Mesendoderm (in vitro differentiated cells): Measurements from ENCODE around the gene MIA2.
"Not testable (repeated sequence)": the region's sequence is repeated elsewhere in the genome, so short reads cannot be mapped to it uniquely, and the experiment has no call there.

Source experiments
- DNase-seq: peaks from one replicate; pipeline ENCODE4 v3.0.0; 2013
- H2AK5ac ChIP-seq: 2 replicates; pipeline ENCODE4 v1.6.1; 2013; ENCODE audit warnings: low read length, inconsistent platforms
- H2BK120ac ChIP-seq: 2 replicates; pipeline ENCODE4 v1.6.1; 2013; ENCODE audit warnings: low read depth, mild to moderate bottlenecking, low read length, moderate library complexity, mixed read lengths
- H2BK15ac ChIP-seq: replicated peaks from 2 replicates; pipeline ENCODE4 v1.6.1; 2013; ENCODE audit warnings: low read depth, mild to moderate bottlenecking, moderate library complexity
- H2BK5ac ChIP-seq: 2 replicates; pipeline ENCODE4 v1.6.1; 2013; ENCODE audit warnings: low read length, inconsistent platforms
- H3K18ac ChIP-seq: 2 replicates; pipeline ENCODE4 v1.6.1; 2013; ENCODE audit warnings: mild to moderate bottlenecking, low read length, mixed read lengths
- H3K23ac ChIP-seq: one replicate; pipeline ENCODE4 v1.6.1; 2013; ENCODE audit warnings: low read length
- H3K27ac ChIP-seq: 2 replicates; pipeline ENCODE4 v1.5.1; 2013; ENCODE audit warnings: low read depth, mild to moderate bottlenecking, inconsistent platforms, low read length, moderate library complexity
- H3K27me3 ChIP-seq: 2 replicates; pipeline ENCODE4 v1.6.1; 2013; ENCODE audit warnings: low read length, control low read depth, mild to moderate bottlenecking, inconsistent platforms; ENCODE audit not compliant: insufficient read depth, poor library complexity
- H3K36me3 ChIP-seq: 2 replicates; pipeline ENCODE4 v1.6.1; 2013; ENCODE audit warnings: low read length, inconsistent platforms; ENCODE audit not compliant: control insufficient read depth, insufficient read depth
- H3K4ac ChIP-seq: one replicate; pipeline ENCODE4 v1.6.1; 2013; ENCODE audit warnings: low read depth, mild to moderate bottlenecking, low read length, moderate library complexity
- H3K4me1 ChIP-seq: 2 replicates; pipeline ENCODE4 v1.6.1; 2013; ENCODE audit warnings: low read depth, low read length, inconsistent platforms; ENCODE audit not compliant: control insufficient read depth
- H3K4me2 ChIP-seq: 2 replicates; pipeline ENCODE4 v1.6.1; 2013; ENCODE audit warnings: low read length
- H3K4me3 ChIP-seq: 2 replicates; pipeline ENCODE4 v1.5.1; 2013; ENCODE audit warnings: mild to moderate bottlenecking, low read length
- H3K56ac ChIP-seq: one replicate; pipeline ENCODE4 v1.6.1; 2013; ENCODE audit warnings: low read length
- H3K79me1 ChIP-seq: 2 replicates; pipeline ENCODE4 v1.6.1; 2013; ENCODE audit warnings: low read length, inconsistent platforms
- H3K79me2 ChIP-seq: 2 replicates; pipeline ENCODE4 v1.6.1; 2013; ENCODE audit warnings: mild to moderate bottlenecking, low read length; ENCODE audit not compliant: control insufficient read depth, insufficient read depth
- H3K9ac ChIP-seq: 2 replicates; pipeline ENCODE4 v1.6.1; 2013; ENCODE audit warnings: low read length, inconsistent platforms
- H4K5ac ChIP-seq: one replicate; pipeline ENCODE4 v1.6.1; 2013; ENCODE audit warnings: low read length
- H4K8ac ChIP-seq: one replicate; pipeline ENCODE4 v1.6.1; 2013; ENCODE audit warnings: low read depth, mild to moderate bottlenecking, control low read depth, low read length, moderate library complexity
- WGBS: extraction: QIAGEN DNeasy Blood & Tissue Kit; methylation state at CpG from one replicate; pipeline ENCODE4 v1.1.7; 2013; ENCODE audit warnings: low lambda C conversion rate, missing lambda C conversion rate; ENCODE audit not compliant: insufficient coverage; ENCODE audit errors: extremely low coverage; 5-methylcytosine and 5-hydroxymethylcytosine counted together

MIA2 gene

DNA sequence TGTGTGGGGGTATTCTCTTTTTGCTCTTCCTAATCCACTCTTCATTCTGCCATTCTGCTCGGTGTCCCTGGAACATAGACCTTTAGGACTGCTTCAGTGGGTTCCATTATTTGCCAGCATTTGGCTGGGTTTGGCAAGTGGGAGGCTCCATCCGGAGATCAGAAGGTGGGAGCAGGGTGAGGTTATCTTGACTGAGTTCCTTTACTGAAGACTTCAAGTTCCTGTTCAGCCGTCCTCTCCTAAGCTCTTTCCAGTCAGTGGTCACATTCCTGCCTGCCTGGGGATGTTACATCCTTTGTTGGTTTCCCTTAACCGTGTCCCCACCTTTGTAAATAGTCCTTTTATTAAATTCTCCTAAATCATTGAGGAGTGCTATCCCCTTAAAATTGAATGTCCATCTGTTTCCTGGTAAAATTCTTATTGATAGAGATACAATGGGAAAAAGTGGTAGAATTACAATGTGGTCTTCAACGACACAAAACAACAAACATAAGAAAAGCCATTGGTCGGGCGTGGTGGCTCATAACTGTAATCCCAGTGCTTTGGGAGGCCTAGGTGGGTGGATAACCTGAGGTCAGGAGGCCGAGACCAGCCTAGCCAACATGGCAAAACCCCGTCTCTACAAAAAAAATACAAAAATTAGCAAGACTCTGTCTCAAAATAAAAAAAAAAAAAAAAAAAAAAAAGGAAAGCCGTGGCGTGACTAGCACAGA lies 5.0 kb upstream of the MIA2 start:
- Histone ChIP-seq H2BK15ac (no peak overlapping the region), H3K4ac (no peak overlapping the region), H3K79me1 (no peaks in the 10 kb centered on the region), H3K36me3 (no peaks in the 10 kb centered on the region), H3K4me3 (no peak overlapping the region), H2BK5ac (no peak overlapping the region), H2BK120ac (no peak overlapping the region), H3K27ac (no peak overlapping the region), H4K8ac (no peak overlapping the region), H3K18ac (no peak overlapping the region), H3K56ac (no peak overlapping the region), H3K27me3 (no peaks in the 10 kb centered on the region), H3K79me2 (no peaks in the 10 kb centered on the region), H2AK5ac (no peak overlapping the region), H3K9ac (no peak overlapping the region), H3K4me2 (no peak overlapping the region), H3K23ac (no peak overlapping the region), H4K5ac (no peak overlapping the region), H3K4me1 (no peaks in the 10 kb centered on the region)
- no CpG with 5 or more reads among the region's 11 CpGs for WGBS
- peak; percentile 7 for DNase-seq

- Histone ChIP-seq H3K23ac (no peak overlapping the region), H3K4me1 (no peaks in the 10 kb centered on the region), H3K27ac (no peak overlapping the region), H3K56ac (no peak overlapping the region), H4K8ac (no peak overlapping the region), H3K4me3 (no peak overlapping the region), H3K27me3 (no peaks in the 10 kb centered on the region), H3K4ac (no peak overlapping the region), H3K18ac (no peak overlapping the region), H3K79me1 (no peaks in the 10 kb centered on the region), H3K4me2 (no peak overlapping the region), H2BK15ac (no peak overlapping the region), H2BK5ac (no peak overlapping the region), H3K79me2 (no peaks in the 10 kb centered on the region), H4K5ac (no peak overlapping the region), H2AK5ac (no peak overlapping the region), H3K36me3 (no peaks in the 10 kb centered on the region), H3K9ac (no peak overlapping the region), H2BK120ac (no peak overlapping the region)
- peak; percentile 7 for DNase-seq
- WGBS: no CpG with 5 or more reads among the region's 1 CpG
Observed at GRCh38 chr14:39229222-39229543, 4.5 kb upstream of the MIA2 start.

- no peaks in the 10 kb centered on the region for H3K27me3 ChIP-seq
- H3K56ac ChIP-seq: no peak overlapping the region
- no peak for DNase-seq
- H3K27ac ChIP-seq: no peak overlapping the region
- H3K4me1 ChIP-seq: no peaks in the 10 kb centered on the region
- H4K8ac ChIP-seq: no peak overlapping the region
- H3K18ac ChIP-seq: no peak overlapping the region
- no peak overlapping the region for H3K4me2 ChIP-seq
- no peak overlapping the region for H3K4me3 ChIP-seq
- H2BK120ac ChIP-seq: no peak overlapping the region
- no peak overlapping the region for H3K23ac ChIP-seq
- no peak overlapping the region for H2AK5ac ChIP-seq
- no peak overlapping the region for H4K5ac ChIP-seq
- no peaks in the 10 kb centered on the region for H3K79me2 ChIP-seq
- WGBS: no CpG with 5 or more reads among the region's 3 CpGs
- H3K9ac ChIP-seq: no peak overlapping the region
- no peak overlapping the region for H3K4ac ChIP-seq
- H3K36me3 ChIP-seq: no peaks in the 10 kb centered on the region
- no peak overlapping the region for H2BK5ac ChIP-seq
- H3K79me1 ChIP-seq: no peaks in the 10 kb centered on the region
- H2BK15ac ChIP-seq: no peak overlapping the region
Observed at GRCh38 chr14:39229601-39230110, 4.1 kb upstream of the MIA2 start.

DNA sequence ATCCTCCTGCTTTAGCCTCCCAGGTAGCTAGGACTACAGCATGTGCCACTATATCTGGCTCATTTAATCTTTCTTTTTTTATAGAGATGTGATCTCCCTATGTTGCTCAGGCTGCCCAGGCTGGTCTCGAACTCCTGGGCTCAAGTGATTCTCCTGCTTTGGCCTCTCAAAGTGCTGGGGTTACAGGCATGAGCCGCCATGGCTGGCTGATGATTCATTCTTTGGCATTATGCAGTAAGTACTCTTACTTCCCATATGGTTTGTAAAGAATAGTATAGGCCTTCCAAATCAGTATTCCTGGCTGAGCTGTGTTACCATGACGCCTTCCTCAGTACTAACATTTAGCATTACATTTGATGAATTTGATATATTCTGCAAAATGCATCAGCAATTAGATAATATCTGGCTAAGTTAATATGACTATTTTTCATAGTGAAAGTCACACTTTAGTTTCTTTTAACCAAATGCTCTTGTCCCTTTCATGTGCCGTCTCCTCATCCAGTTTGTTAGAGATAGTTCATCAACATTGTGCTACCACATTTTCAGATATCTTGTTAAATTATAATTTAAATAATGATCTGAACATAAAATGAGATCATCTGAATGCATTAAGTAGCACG lies 3.2 kb upstream of the MIA2 start:
- Histone ChIP-seq H3K18ac (peak overlapping the region; percentile 39), H3K4me1 (no peaks in the 10 kb centered on the region), H3K23ac (no peak overlapping the region), H3K79me2 (no peaks in the 10 kb centered on the region), H3K56ac (no peak overlapping the region), H2BK5ac (no peak overlapping the region), H2BK120ac (no peak overlapping the region), H2AK5ac (no peak overlapping the region), H4K5ac (no peak overlapping the region), H4K8ac (no peak overlapping the region), H3K4ac (no peak overlapping the region), H3K27me3 (no peaks in the 10 kb centered on the region), H3K36me3 (no peaks in the 10 kb centered on the region), H3K79me1 (no peaks in the 10 kb centered on the region), H2BK15ac (no peak overlapping the region), H3K4me3 (no peak overlapping the region), H3K27ac (no peak overlapping the region), H3K4me2 (no peak overlapping the region), H3K9ac (no peak overlapping the region)
- WGBS: no CpG with 5 or more reads among the region's 5 CpGs
- no peak for DNase-seq

- H2BK5ac ChIP-seq, H3K4me3 ChIP-seq, H3K27me3 ChIP-seq, H3K18ac ChIP-seq, H2AK5ac ChIP-seq, H3K23ac ChIP-seq, H4K5ac ChIP-seq, H3K36me3 ChIP-seq, H3K79me2 ChIP-seq, H3K79me1 ChIP-seq, H3K27ac ChIP-seq, H3K4ac ChIP-seq, H3K9ac ChIP-seq, H3K4me1 ChIP-seq, H4K8ac ChIP-seq, H2BK120ac ChIP-seq, H3K56ac ChIP-seq, H2BK15ac ChIP-seq, H3K4me2 ChIP-seq: not testable (repeated sequence)
- DNase-seq: peak; percentile 77
- WGBS: no CpG with 5 or more reads among the region's 11 CpGs
Observed at GRCh38 chr14:39231751-39232553, 1.8 kb upstream of the MIA2 start.
